Neural cell (in vitro differentiated cells): ENCODE results near the gene ACAP1.

Experiments
- CTCF ChIP-seq: fragments of 450-650 bp; IDR thresholded peaks from 2 replicates; pipeline ENCODE4 v1.5.1; 2014; ENCODE audit warnings: antibody characterized with exemption, mild to moderate bottlenecking, moderate library complexity; ENCODE audit not compliant: poor library complexity, severe bottlenecking
- EP300 ChIP-seq: fragments of 450-650 bp; conservative IDR thresholded peaks from 2 replicates; pipeline ENCODE4 v1.6.1; 2014; ENCODE audit warnings: antibody characterized with exemption, mild to moderate bottlenecking, moderate library complexity; ENCODE audit not compliant: poor library complexity, severe bottlenecking
- MXI1 ChIP-seq: fragments of 450-650 bp; conservative IDR thresholded peaks from 2 replicates; pipeline ENCODE4 v1.6.1; 2014; ENCODE audit warnings: antibody characterized with exemption, mild to moderate bottlenecking; ENCODE audit not compliant: poor library complexity, severe bottlenecking
- POLR2AphosphoS5 ChIP-seq: IDR thresholded peaks from 2 replicates; pipeline ENCODE4 v1.6.1; 2012
- RAD21 ChIP-seq: fragments of 450-650 bp; conservative IDR thresholded peaks from 2 replicates; pipeline ENCODE4 v1.6.1; 2014; ENCODE audit warnings: antibody characterized with exemption, mild to moderate bottlenecking, moderate library complexity

- TF ChIP-seq POLR2AphosphoS5: no peak
- TF ChIP-seq CTCF: no peak
- TF ChIP-seq EP300: no peak
- no peak for TF ChIP-seq RAD21
- TF ChIP-seq MXI1: no peak
These were observed 62.3 kb downstream of the ACAP1 start for GRCh38 chr17:7398612-7399011.
